Upper lobe of left lung (tissue), 6 donors: ENCODE results near the gene SDK1. TPM values are rescaled to one million over a fixed set of nuclear protein-coding genes. Genes with fewer than 3 reads are reported as not detected.

ENCODE experiments used
- ATAC-seq, 2 donors: fragments of 200-7000 bp; cut with Tn5 transposase; one replicate each; pipeline ENCODE4 v1.9.1; 2022; ENCODE audit warnings: mild to moderate bottlenecking in 2 of 2, moderate library complexity in 2 of 2; ENCODE audit not compliant: low FRiP score in 2 of 2
- DNase-seq, 2 donors: peaks; one replicate each; pipeline ENCODE4 v3.0.0-alpha.2; 2019 to 2020
- H3K27ac ChIP-seq, 4 donors: fragments of 200-600 bp; sonication (generic); one replicate each; pipeline ENCODE4 v1.5.1; 2016 to 2019
- H3K27me3 ChIP-seq, 4 donors: fragments of 200-600 bp; sonication (generic); one replicate each; pipeline ENCODE4 v1.5.1; 2017 to 2019
- H3K36me3 ChIP-seq, 4 donors: fragments of 200-600 bp; sonication (generic); one replicate each; pipeline ENCODE4 v1.5.1; 2016 to 2019
- H3K4me1 ChIP-seq, 4 donors: fragments of 200-600 bp; sonication (generic); one replicate each; pipeline ENCODE4 v1.5.1; 2018 to 2019
- H3K4me3 ChIP-seq, 4 donors: fragments of 200-600 bp; sonication (generic); one replicate each; pipeline ENCODE4 v1.5.1; 2017 to 2019; ENCODE audit warnings: mild to moderate bottlenecking in 2 of 4, moderate library complexity in 1 of 4
- H3K9me3 ChIP-seq, 4 donors: fragments of 200-600 bp; sonication (generic); one replicate each; pipeline ENCODE4 v1.5.1; 2018 to 2019
- CTCF ChIP-seq, 6 experiments: fragments of 450-650 bp in 4 of 6; fragments of 200-600 bp in 2 of 6; sonication (generic) in 2 of 6; IDR thresholded peaks; one replicate each; pipeline ENCODE4 v1.5.1; 2016 to 2019; ENCODE audit warnings: antibody characterized with exemption in 6 of 6
- EP300 ChIP-seq, 4 donors: sonication (generic); formaldehyde crosslinking; IDR thresholded peaks; one replicate each; pipeline ENCODE4 v1.5.1; 2017; ENCODE audit warnings: antibody characterized with exemption in 4 of 4, control low read depth in 2 of 4
- POLR2A ChIP-seq, 4 donors: fragments of 450-650 bp; IDR thresholded peaks; one replicate each; pipeline ENCODE4 v1.5.1; 2016 to 2017; ENCODE audit warnings: antibody characterized with exemption in 4 of 4, mild to moderate bottlenecking in 2 of 4
- POLR2AphosphoS5 ChIP-seq, 2 donors: sonication (generic); formaldehyde crosslinking; IDR thresholded peaks; one replicate each; pipeline ENCODE4 v1.5.1; 2017; ENCODE audit warnings: antibody characterized with exemption in 2 of 2
- WGBS, 2 donors: methylation state at CpG; one replicate each; pipeline ENCODE4 v1.1.5; 2017 to 2018; 5-methylcytosine and 5-hydroxymethylcytosine counted together
- total RNA-seq, 6 donors: library from RNA; depleted of rRNA in 4 of 6; stranded (reverse); fragments of >200 nt in 4 of 6; gene quantifications; one replicate each; pipeline versions ENCODE4 v1.1.0 to v1.2.1, GENCODE V29; 2016 to 2021
- donor health status: DM: no; HTN: no; CAD: no; lungs with moderate emphysema.
- donor health status: DM: no; HTN: yes; CAD: no; lungs with severe emphysema.

Gene SDK1
- total RNA-seq, 6 donors from 2014 or later = 9.3 to 90.1 (median 11.8) TPM

- H3K36me3 ChIP-seq = no peaks in the 10 kb centered on the region
- no peak for ATAC-seq
- TF ChIP-seq POLR2A (IDR thresholded peaks at IDR 0.05) = no peak
- no peak for TF ChIP-seq EP300 (IDR thresholded peaks at IDR 0.05)
- TF ChIP-seq CTCF (IDR thresholded peaks at IDR 0.05) = no peak
- no peak for TF ChIP-seq POLR2AphosphoS5 (IDR thresholded peaks at IDR 0.05)
- 75 to 83% methylated on average over 3 of the region's 3 CpGs for WGBS, 2 donors
- no peak overlapping the region for H3K27ac ChIP-seq
- no peak for DNase-seq
- no peak overlapping the region for H3K4me3 ChIP-seq
- no peaks in the 10 kb centered on the region for H3K9me3 ChIP-seq
- no peaks in the 10 kb centered on the region for H3K4me1 ChIP-seq
- no peaks in the 10 kb centered on the region for H3K27me3 ChIP-seq
These were observed 9.8 kb downstream of the SDK1 start for GRCh38 chr7:3310884-3311283.

DNA sequence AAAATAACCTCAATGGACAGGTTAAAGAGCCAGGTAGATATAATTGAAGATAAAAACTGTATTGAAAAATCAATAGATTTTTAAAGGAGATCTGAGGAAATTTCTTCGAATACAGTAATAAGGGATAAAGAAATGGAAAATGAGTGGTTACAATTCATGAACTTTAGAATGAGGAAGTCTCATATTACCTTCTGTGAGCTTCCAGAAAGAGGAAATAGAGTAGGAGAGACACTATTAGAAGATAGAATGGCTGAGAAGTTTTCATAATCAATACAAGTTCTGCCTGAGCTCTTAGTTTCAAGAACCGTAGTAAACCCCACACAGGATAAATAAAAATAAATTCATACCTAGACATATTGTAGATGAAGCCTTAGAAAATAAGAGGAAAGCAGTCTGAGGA, 11.5 kb downstream of the SDK1 start:
- TF ChIP-seq CTCF (IDR thresholded peaks at IDR 0.05) (no peak), POLR2AphosphoS5 (IDR thresholded peaks at IDR 0.05) (no peak), POLR2A (IDR thresholded peaks at IDR 0.05) (no peak), EP300 (IDR thresholded peaks at IDR 0.05) (no peak)
- Histone ChIP-seq H3K4me1 (no peaks in the 10 kb centered on the region), H3K27ac (no peak overlapping the region), H3K27me3 (no peaks in the 10 kb centered on the region), H3K36me3 (no peaks in the 10 kb centered on the region), H3K9me3 (no peaks in the 10 kb centered on the region), H3K4me3 (no peak overlapping the region)
- ATAC-seq = no peak
- no peak for DNase-seq
- WGBS, 2 donors = 75 to 78% methylated on average over 2 of the region's 2 CpGs

DNA sequence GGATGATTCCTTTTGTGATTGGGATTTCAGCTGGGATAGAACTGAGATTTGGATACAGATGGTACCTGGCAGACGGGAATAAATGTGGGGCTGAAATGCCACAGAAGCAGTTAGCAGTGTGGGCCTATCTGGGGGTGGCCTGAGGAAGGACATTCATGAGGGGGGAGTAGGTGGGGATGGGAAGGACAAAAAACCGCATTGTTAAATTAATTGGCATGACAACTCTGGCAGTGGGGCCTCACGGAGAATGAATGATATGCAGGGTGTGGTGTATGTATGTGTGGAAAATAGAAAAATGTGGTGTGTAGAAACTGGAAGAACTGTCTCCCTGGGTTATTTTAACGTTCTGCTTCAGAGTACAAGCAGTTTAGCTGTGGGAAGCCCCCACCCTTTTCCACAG, 17.8 kb downstream of the SDK1 start:
- Histone ChIP-seq H3K27me3 (no peaks in the 10 kb centered on the region), H3K4me1 (no peaks in the 10 kb centered on the region), H3K4me3 (no peak overlapping the region), H3K27ac (no peak overlapping the region), H3K36me3 (no peaks in the 10 kb centered on the region), H3K9me3 (no peaks in the 10 kb centered on the region)
- TF ChIP-seq CTCF (IDR thresholded peaks at IDR 0.05) (no peak), POLR2A (IDR thresholded peaks at IDR 0.05) (no peak)
- no peak for ATAC-seq
- WGBS, 2 donors = 66 to 80% methylated on average over 4 of the region's 4 CpGs
- no peak for DNase-seq

- DNase-seq = no peak
- Histone ChIP-seq H3K27ac (no peak overlapping the region), H3K27me3 (no peaks in the 10 kb centered on the region), H3K9me3 (no peaks in the 10 kb centered on the region), H3K4me3 (no peak overlapping the region), H3K4me1 (no peaks in the 10 kb centered on the region), H3K36me3 (no peaks in the 10 kb centered on the region)
- ATAC-seq = no peak
- 85 to 88% methylated on average over 4 of the region's 4 CpGs for WGBS, 2 donors
- TF ChIP-seq CTCF (IDR thresholded peaks at IDR 0.05) = no peak
These were observed 20.2 kb downstream of the SDK1 start for GRCh38 chr7:3321206-3321605.

GRCh38 chr7:3321745-3322144, 20.7 kb downstream of the SDK1 start:
- Histone ChIP-seq H3K27ac (no peak overlapping the region), H3K27me3 (no peaks in the 10 kb centered on the region), H3K9me3 (no peaks in the 10 kb centered on the region), H3K4me3 (no peak overlapping the region), H3K36me3 (no peaks in the 10 kb centered on the region), H3K4me1 (no peaks in the 10 kb centered on the region)
- no peak for TF ChIP-seq CTCF (IDR thresholded peaks at IDR 0.05)
- no peak for TF ChIP-seq EP300 (IDR thresholded peaks at IDR 0.05)
- TF ChIP-seq POLR2A (IDR thresholded peaks at IDR 0.05) = no peak
- ATAC-seq = no peak
- WGBS, 2 donors = 86 to 89% methylated on average over 3 of the region's 3 CpGs
- no peak for DNase-seq
